ENCODE measurements around the gene LOXL1.
"Not testable (repeated sequence)": the region's sequence is repeated elsewhere in the genome, so short reads cannot be mapped to it uniquely, and the experiment has no call there.

LOXL1 gene

GRCh38 chr15:73937296-73937695 lies 11.0 kb downstream of the LOXL1 start:
- DNase-seq (ENCODE audit: low spot score) = no peak
- CTCF ChIA-PET = interaction anchor here (1.0 to 1.7 kb wide), 2 partner anchors 36 to 63 kb away, joined by 3 read pairs; no protein-coding TSS in a partner anchor

GRCh38 chr15:73937726-73938125 lies 11.5 kb downstream of the LOXL1 start:
- CTCF ChIA-PET = interaction anchor here (1.7 kb wide), 1 partner anchor 64 kb away, joined by 3 read pairs; no protein-coding TSS in a partner anchor
- POLR2A ChIA-PET (ENCODE audit: low non-redundant PET) = no interaction called here
- no peak overlapping the region for H3K27ac ChIP-seq

More at GRCh38 chr15:73937296-73937695, 11.0 kb downstream of the LOXL1 start:
- no peak overlapping the region for H3K27ac ChIP-seq
- no peak for TF ChIP-seq CTCF (conservative IDR thresholded peaks at IDR 0.05; ENCODE audit: low read depth)
- POLR2A ChIA-PET (ENCODE audit: low non-redundant PET) = no interaction called here

GRCh38 chr15:73938516-73938915 lies 12.3 kb downstream of the LOXL1 start:
- POLR2A ChIA-PET (ENCODE audit: low non-redundant PET); H3K27ac ChIP-seq; DNase-seq (ENCODE audit: low spot score): not testable (repeated sequence)
- CTCF ChIA-PET = interaction anchor here (0.6 to 1.0 kb wide), 2 partner anchors 13 to 694 kb away, joined by 4 read pairs; no protein-coding TSS in a partner anchor

More at GRCh38 chr15:73937726-73938125, 11.5 kb downstream of the LOXL1 start:
- no peak for TF ChIP-seq CTCF (conservative IDR thresholded peaks at IDR 0.05; ENCODE audit: low read depth)
- no peak for DNase-seq (ENCODE audit: low spot score)

GRCh38 chr15:73939138-73939537 lies 12.9 kb downstream of the LOXL1 start:
- ChIA-PET CTCF (interaction anchor here (0.6 to 1.0 kb wide), 3 partner anchors 12 to 785 kb away, joined by 3 to 4 read pairs (median 4); no protein-coding TSS in a partner anchor), POLR2A (ENCODE audit: low non-redundant PET) (no interaction called here)
- no peak for DNase-seq (ENCODE audit: low spot score)
- TF ChIP-seq CTCF (conservative IDR thresholded peaks at IDR 0.05; ENCODE audit: low read depth) = no peak
- no peak overlapping the region for H3K27ac ChIP-seq

GRCh38 chr15:73940061-73940981 lies 14.1 kb downstream of the LOXL1 start:
- no peak for TF ChIP-seq CTCF (conservative IDR thresholded peaks at IDR 0.05; ENCODE audit: low read depth)
- no peak overlapping the region; the same call in 1 of the 2 replicates for H3K27ac ChIP-seq
- no peak for DNase-seq (ENCODE audit: low spot score)
- ChIA-PET CTCF (interaction anchor here (0.6 to 1.3 kb wide), 3 partner anchors 13 to 385 kb away, joined by 3 read pairs; no protein-coding TSS in a partner anchor), POLR2A (ENCODE audit: low non-redundant PET) (no interaction called here)

GRCh38 chr15:73941044-73941443 lies 14.8 kb downstream of the LOXL1 start:
- DNase-seq (ENCODE audit: low spot score) = no peak
- no peak for TF ChIP-seq CTCF (conservative IDR thresholded peaks at IDR 0.05; ENCODE audit: low read depth)
- CTCF ChIA-PET = interaction anchor here (0.6 to 1.3 kb wide), 3 partner anchors 14 to 35 kb away, joined by 3 read pairs; no protein-coding TSS in a partner anchor
- POLR2A ChIA-PET (ENCODE audit: low non-redundant PET) = no interaction called here
- no peak overlapping the region; the same call in 1 of the 2 replicates for H3K27ac ChIP-seq
